Measurements from ENCODE around the gene PDE7B.
"Not testable (repeated sequence)": the region's sequence is repeated elsewhere in the genome, so short reads cannot be mapped to it uniquely, and the experiment has no call there.

PDE7B gene

GRCh38 chr6:136117081-136117480 is 265.6 kb downstream of the PDE7B start:
- DNase-seq = no peak

DNA sequence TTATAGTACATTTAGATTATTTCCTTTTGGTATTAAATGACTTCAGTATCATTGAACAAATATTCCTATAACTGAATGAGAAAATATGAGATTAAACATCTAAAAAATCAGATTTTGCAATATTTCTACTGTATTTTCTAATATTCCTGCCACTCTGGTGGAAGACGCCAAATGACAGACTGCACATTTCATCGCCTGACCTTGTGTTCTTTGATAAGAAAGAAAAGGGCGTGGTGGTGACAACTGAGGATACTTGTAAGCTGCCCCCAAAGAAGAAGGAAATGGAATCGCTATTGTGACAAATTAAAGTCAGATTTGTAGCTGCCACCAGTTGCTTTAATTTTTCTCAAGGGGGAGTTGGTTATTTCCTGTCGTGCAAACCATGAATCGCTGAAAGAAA is 267.3 kb downstream of the PDE7B start:
- no peak for DNase-seq

GRCh38 chr6:136123468-136123867 is 272.0 kb downstream of the PDE7B start:
- no peak for DNase-seq

DNA sequence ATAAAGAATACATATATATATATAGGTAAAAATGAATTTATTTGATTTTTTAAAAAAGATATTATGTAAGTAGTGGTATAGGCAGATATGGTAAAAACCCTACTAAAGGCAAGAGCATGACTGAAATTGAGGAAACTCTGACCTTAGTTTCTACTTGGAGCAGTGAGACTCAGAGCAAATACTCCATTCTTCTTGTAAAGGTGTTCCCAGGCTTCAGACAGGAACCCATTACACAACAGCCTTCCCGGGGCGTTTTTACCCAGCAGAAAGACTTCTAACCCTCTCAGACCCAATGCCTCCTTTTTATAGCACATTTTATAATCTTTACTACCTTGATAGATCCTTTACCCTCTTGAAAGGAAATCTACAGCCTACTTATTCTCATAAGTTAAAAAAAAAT is 274.1 kb downstream of the PDE7B start:
- DNase-seq = no peak

GRCh38 chr6:136127873-136128272 is 276.4 kb downstream of the PDE7B start:
- no peak for DNase-seq

DNA sequence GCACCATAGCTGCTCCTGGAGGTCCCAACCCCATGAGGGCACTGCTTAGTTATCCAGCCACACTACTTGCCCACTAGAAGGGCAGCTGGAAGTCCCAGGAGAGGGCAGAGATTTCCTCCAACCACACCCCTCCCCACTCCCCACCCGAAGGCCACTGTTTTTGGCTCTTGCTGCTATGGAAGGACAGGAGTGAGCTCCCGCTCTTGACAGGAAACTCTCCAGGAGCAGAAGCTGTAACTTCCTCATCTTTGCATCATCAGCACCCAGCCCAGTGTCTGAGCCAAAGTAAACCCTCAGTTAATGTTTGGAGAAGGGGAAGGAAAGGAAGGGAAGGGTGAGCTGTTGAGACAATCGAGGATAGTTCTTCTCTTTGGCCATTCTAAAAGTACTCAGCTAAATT is 277.9 kb downstream of the PDE7B start:
- DNase-seq = no peak

DNA sequence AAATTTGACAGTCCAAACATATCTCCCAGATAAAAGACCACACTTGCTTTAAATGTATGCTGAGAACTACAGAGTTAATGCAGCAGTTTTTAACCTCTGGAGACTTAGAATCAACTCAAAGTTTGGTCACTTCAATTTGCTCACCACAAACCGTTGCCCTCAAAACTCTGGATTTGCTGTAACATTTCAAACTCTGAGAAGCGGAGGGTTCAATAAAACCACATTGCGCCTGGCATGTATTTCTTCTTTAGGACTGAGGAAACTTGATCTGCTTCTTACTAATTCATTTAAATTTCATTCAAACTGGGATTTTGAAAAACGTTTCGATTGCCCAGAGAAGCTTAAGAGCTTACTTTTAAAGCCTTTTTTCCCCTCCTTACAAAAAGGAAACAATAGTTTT is 282.8 kb downstream of the PDE7B start:
- no peak for DNase-seq

DNA sequence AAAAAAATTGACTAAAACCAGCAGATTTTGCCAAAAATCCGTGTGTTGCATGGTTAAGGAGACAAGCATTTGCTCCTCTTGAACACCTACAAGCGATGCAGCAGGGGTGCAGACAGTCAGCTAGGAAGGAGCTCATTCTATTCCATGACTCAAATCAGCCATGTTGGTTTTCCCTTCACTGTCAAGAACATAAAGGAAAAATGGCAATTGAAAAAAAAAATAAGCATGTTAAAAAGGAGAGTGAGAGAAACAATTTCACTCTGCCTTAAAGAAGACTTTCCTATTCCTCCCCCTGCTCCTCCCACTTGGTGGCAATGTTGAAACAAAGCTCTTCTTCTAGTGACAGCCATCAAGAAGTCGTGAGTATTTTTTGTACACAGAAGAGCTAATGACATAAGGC is 283.2 kb downstream of the PDE7B start:
- DNase-seq = no peak

DNA sequence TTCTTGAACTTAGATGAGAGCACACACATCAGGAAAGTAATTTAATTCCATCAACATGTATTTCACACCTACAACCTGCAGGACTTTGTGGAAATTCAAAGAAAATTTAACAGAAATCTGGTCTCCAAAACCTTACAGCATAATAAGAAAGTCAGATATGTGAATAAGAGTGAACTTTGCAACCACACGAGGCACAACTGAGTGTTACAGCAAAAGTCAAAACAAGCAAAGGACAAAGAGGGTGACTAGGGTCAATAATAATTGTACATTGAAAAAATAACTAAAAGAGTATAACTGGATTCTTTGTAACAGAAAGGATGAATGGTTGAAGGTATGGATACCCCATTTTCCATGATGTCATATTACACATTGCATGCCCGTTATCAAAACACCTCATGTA is 284.8 kb downstream of the PDE7B start:
- no peak for DNase-seq

DNA sequence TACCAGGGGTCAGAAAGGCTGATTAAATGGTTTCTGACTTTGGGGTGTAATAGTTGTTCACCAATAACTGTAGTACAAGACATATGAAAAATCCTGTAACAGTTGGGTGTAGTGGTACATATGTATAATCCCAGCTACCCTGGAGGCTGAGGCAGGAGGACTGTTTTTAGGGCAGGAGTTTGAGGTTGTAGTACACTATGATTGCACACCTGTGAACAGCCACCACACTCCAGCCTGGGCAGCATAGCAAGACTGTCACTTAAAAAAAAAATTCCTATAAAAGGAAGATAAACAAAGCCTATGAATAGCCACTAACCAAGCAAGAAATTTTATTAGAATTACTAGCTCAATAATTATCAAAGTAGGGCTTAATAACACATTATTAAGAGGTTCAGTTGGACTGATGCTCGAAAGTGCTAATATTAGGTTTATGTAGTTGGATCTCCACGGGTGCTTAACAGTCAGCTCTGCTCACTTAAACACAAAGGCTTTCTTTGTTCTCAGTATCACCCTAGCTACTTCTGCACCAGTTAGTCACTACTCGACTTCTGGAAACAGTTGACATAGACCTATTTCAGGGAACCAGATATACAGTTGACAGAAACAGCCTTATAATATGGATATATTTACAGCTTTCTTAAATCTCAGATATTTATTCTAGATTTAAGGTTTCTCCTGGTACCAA is 285.6 kb downstream of the PDE7B start:
- DNase-seq = no peak

- DNase-seq = no peak
These were observed 286.4 kb downstream of the PDE7B start for GRCh38 chr6:136137739-136138402.

- DNase-seq = not testable (repeated sequence)
These were observed 287.6 kb downstream of the PDE7B start for GRCh38 chr6:136139111-136139510.

GRCh38 chr6:136144251-136145023 is 292.9 kb downstream of the PDE7B start:
- no peak for DNase-seq

DNA sequence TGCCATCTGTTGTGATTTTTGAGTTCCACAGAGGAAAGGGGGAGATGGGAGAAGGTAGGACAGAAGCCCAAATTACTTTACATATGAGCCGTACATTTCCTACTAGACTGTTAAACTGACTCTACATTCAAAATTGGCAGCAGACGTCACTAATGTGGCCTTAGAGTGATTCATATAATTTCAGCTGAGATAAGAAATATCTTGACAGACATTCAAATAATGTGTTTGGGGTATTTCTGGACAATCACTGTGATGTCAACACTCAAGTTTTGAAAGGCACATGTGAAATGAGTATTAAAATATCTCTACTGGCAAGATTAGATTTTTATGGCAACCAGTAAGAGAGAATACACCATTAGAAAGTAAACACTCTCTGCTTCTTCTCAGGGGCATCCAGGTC is 294.6 kb downstream of the PDE7B start:
- no peak for DNase-seq

DNA sequence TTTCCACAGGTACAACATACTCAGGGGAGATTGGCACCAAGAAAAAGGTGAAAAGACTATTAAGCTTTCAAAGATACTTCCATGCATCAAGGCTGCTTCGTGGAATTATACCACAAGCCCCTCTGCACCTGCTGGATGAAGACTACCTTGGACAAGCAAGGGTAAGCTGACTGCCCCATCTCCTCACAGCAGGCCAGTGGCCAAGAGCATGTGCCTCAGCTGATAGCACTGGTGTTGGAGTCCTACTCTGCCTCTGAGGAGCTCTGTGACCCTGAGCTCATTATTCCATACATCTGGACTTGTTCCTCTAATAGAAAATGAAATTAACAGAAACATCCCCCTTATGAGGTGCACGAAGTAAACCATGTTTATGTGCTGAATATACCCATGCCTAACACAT is 295.8 kb downstream of the PDE7B start:
- no peak for DNase-seq

GRCh38 chr6:136148051-136148450 is 296.6 kb downstream of the PDE7B start:
- DNase-seq = no peak

DNA sequence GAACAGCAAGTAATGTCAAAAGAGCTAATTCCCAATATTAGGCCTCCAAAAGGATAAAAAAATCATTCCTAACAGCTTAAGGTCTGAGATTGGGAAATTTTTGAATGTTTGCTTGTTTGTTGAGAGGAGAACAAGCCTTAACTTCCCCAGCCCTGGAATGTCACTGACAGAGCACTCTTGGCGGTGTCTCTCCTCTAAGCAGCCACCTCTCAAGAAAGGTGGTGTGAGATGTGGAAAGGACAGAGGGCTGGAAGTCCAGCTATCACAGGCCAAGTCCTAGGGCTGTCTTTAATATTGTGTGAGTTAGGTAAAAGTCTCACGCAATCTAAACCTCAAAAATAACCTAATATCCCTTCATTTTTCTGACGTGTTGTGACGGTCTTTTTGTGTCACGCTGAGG is 297.0 kb downstream of the PDE7B start:
- no peak for DNase-seq

DNA sequence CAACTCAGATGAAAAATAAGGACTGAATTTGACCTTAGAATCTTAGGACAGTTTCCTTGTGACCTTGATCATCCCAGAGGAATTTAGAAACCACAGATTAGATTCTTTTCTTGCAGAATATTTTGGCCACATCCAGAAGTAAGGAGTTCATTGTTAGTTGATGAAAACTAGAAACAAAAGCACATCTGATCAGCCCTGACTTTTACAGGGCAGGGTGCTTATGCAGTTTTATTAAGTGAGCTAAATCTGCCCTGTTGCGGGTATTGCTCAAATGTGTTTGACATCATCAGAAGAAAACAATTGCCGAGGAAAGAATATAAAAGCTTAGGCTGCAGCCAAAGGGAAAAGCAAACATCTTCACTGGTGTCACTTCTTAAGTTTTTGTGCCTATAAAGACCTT is 297.8 kb downstream of the PDE7B start:
- no peak for DNase-seq

GRCh38 chr6:136150961-136151360 is 299.5 kb downstream of the PDE7B start:
- no peak for DNase-seq

DNA sequence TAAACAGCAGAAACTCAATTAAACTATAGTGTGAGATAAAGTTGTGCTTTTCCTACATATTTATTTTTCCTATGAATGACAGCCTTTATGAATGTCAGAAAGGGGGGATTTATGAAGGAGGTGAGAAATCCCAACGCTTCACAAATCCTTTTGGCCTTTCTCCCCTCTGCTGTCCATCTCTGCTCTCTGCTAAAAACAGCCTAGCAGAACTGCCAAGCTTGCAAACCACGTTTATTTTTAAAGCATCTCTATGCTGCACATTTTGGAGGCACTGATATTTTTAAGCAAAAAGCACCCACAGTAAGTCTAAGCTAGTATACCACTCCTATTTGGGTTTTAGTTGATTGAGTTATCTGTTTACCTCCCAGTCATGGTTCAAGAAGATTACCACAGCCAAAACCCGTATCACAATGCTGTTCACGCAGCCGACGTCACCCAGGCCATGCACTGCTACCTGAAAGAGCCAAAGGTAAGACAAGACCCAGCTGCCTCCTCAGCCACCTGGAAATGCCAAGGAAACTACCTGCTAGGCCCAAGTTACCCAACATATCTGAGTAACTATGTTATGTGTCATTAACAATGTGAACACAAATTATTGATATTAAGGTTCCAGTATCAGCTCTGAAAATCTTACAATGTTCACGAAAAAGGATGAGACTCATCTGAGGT is 302.3 kb downstream of the PDE7B start:
- no peak for DNase-seq

GRCh38 chr6:136155191-136155590 is 303.7 kb downstream of the PDE7B start:
- no peak for DNase-seq

DNA sequence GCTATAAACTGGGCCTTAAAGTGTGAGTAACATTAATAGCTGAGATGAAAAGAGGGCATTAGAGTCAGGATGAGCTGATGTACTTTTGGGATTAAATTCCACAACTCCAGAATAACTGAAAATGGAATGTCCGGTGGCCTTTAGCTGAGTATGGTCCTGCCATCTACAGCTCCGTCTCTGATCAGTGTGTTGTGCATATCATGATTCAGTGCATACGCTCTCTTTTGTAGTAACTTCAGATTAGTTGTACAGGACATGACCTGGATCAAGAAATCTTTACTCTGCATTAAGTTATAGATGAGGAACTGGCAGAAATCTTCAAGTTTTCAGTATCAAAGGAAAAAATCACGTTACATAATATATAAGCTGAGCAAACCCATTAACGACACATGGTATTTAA is 306.2 kb downstream of the PDE7B start:
- DNase-seq = no peak

DNA sequence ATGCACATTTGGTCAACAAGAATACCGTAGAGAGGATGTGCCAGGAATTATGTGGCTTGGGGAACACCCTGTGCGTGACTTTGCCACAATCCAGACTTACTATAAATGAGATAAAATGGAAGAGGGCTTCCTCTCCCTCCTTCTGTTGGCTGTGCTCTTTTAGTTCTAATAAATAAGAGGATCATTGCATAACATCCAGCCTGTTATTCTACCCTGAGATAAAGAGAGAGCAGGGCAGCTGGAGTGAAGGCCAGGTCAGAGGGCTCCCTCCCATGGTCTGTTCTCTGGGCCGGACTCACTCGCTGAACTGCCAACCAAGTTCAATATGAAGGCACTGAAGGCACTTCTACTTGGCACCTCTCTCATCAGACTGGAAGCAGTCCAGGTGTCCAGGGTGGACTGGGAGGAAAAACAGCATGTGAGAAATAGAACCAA is 306.9 kb downstream of the PDE7B start:
- DNase-seq = no peak

- no peak for DNase-seq
These were observed 307.5 kb downstream of the PDE7B start for GRCh38 chr6:136158971-136159370.

Measured in NCI-H1105 (cell line).